Stimulated activated effector memory CD8-positive, alpha-beta T cell treated with anti-CD3 and anti-CD28 coated beads, Interleukin-12 subunit alpha, Interleukin-12 subunit beta, amount 100 ng/mL, for 72 hours (primary cell): ENCODE data around the gene WDR33.
"Not testable (repeated sequence)": the region's sequence is repeated elsewhere in the genome, so short reads cannot be mapped to it uniquely, and the experiment has no call there.

ENCODE experiments used
- ATAC-seq: fragments of 150-1000 bp; cut with Tn5 transposase; 2 replicates; pipeline ENCODE4 v1.10.0; 2021
- DNase-seq, 2 donors: peaks; one replicate each; pipeline ENCODE4 v3.0.0; 2021 to 2022; ENCODE audit warnings: low spot score in 2 of 2
- H3K27ac Mint-ChIP-seq: one replicate; pipeline ENCODE4 v1.8.0; 2022; ENCODE audit warnings: mild to moderate bottlenecking, mixed read lengths
- H3K36me3 Mint-ChIP-seq: one replicate; pipeline ENCODE4 v1.8.0; 2022; ENCODE audit warnings: mild to moderate bottlenecking, mixed read lengths
- H3K4me1 Mint-ChIP-seq: one replicate; pipeline ENCODE4 v1.8.0; 2022; ENCODE audit warnings: mixed read lengths
- H3K4me3 Mint-ChIP-seq: one replicate; pipeline ENCODE4 v1.8.0; 2022; ENCODE audit warnings: mild to moderate bottlenecking, mixed read lengths
- H3K9me3 Mint-ChIP-seq: one replicate; pipeline ENCODE4 v1.8.0; 2022; ENCODE audit warnings: mixed read lengths

WDR33 gene

GRCh38 chr2:127810619-127811396, at the start of gene WDR33:
Gene WDR33 (minus strand): TSS chr2:127811171. CDS start chr2:127770981, 40,190 bp downstream.
- peak within 1 kb of the TSS; percentile 99 for H3K4me3 Mint-ChIP-seq
- H3K27ac Mint-ChIP-seq, result peak within 1 kb of the TSS; percentile 99
- peaks cover 49% of the 10 kb centered on the region for H3K36me3 Mint-ChIP-seq
- peak; percentile 99 for ATAC-seq
- DNase-seq, result peak; percentile 86 to 95
- peaks cover 48% of the 10 kb centered on the region for H3K4me1 Mint-ChIP-seq
- no peaks in the 10 kb centered on the region for H3K9me3 Mint-ChIP-seq

- ATAC-seq, result no peak
- Mint-ChIP-seq H3K9me3 (no peaks in the 10 kb centered on the region), H3K4me3 (no peak overlapping the region), H3K27ac (no peak overlapping the region), H3K4me1 (peaks cover 15% of the 10 kb centered on the region), H3K36me3 (peaks cover 51% of the 10 kb centered on the region)
- DNase-seq, result no peak
These were observed 49.2 kb upstream of the WDR33 start for GRCh38 chr2:127860130-127860529.

- DNase-seq, result peak; percentile 11 to 55
- Mint-ChIP-seq H3K4me1 (peaks cover 19% of the 10 kb centered on the region), H3K36me3 (peaks cover 51% of the 10 kb centered on the region), H3K27ac (no peak overlapping the region), H3K9me3 (no peaks in the 10 kb centered on the region), H3K4me3 (no peak overlapping the region)
- no peak for ATAC-seq
These were observed 48.7 kb upstream of the WDR33 start for GRCh38 chr2:127859712-127860085.

- DNase-seq (peak in 1 of 2 donors; percentile 61), ATAC-seq (no peak)
- Mint-ChIP-seq H3K27ac (peak overlapping the region; percentile 87), H3K4me3 (peak overlapping the region; percentile 88), H3K4me1 (peaks cover 31% of the 10 kb centered on the region), H3K36me3 (peaks cover 53% of the 10 kb centered on the region), H3K9me3 (no peaks in the 10 kb centered on the region)
These were observed 46.4 kb upstream of the WDR33 start for GRCh38 chr2:127857265-127857808.

GRCh38 chr2:127853671-127854070, 42.7 kb upstream of the WDR33 start:
- peaks cover 31% of the 10 kb centered on the region for H3K4me1 Mint-ChIP-seq
- peaks cover 82% of the 10 kb centered on the region for H3K36me3 Mint-ChIP-seq
- H3K27ac Mint-ChIP-seq, result peak overlapping the region; percentile 57
- peak; percentile 70 for ATAC-seq
- DNase-seq, result no peak
- no peak overlapping the region for H3K4me3 Mint-ChIP-seq
- H3K9me3 Mint-ChIP-seq, result no peaks in the 10 kb centered on the region

GRCh38 chr2:127852388-127852787, 41.4 kb upstream of the WDR33 start:
- Mint-ChIP-seq H3K9me3 (no peaks in the 10 kb centered on the region), H3K4me1 (peaks cover 28% of the 10 kb centered on the region), H3K27ac (peak overlapping the region; percentile 23), H3K4me3 (no peak overlapping the region), H3K36me3 (peaks cover 90% of the 10 kb centered on the region)
- DNase-seq (no peak), ATAC-seq (no peak)

- no peak for ATAC-seq
- H3K4me1 Mint-ChIP-seq, result no peaks in the 10 kb centered on the region
- DNase-seq, result no peak
- peaks cover 88% of the 10 kb centered on the region for H3K36me3 Mint-ChIP-seq
- H3K9me3 Mint-ChIP-seq, result no peaks in the 10 kb centered on the region
- H3K27ac Mint-ChIP-seq, result no peak overlapping the region
- H3K4me3 Mint-ChIP-seq, result no peak overlapping the region
These were observed 37.0 kb upstream of the WDR33 start for GRCh38 chr2:127847931-127848330.

GRCh38 chr2:127844973-127845372, 34.0 kb upstream of the WDR33 start:
- ATAC-seq (no peak), DNase-seq (no peak)
- Mint-ChIP-seq H3K27ac (no peak overlapping the region), H3K9me3 (no peaks in the 10 kb centered on the region), H3K36me3 (peaks cover 59% of the 10 kb centered on the region), H3K4me1 (no peaks in the 10 kb centered on the region), H3K4me3 (no peak overlapping the region)

GRCh38 chr2:127843677-127844076, 32.7 kb upstream of the WDR33 start:
- no peak overlapping the region for H3K27ac Mint-ChIP-seq
- ATAC-seq (no peak), DNase-seq (no peak)
- peaks cover 46% of the 10 kb centered on the region for H3K36me3 Mint-ChIP-seq
- no peaks in the 10 kb centered on the region for H3K9me3 Mint-ChIP-seq
- no peaks in the 10 kb centered on the region for H3K4me1 Mint-ChIP-seq
- H3K4me3 Mint-ChIP-seq, result no peak overlapping the region

GRCh38 chr2:127841466-127842178, 30.7 kb upstream of the WDR33 start:
- Mint-ChIP-seq H3K9me3 (no peaks in the 10 kb centered on the region), H3K4me1 (no peaks in the 10 kb centered on the region), H3K36me3 (peaks cover 25% of the 10 kb centered on the region), H3K4me3 (no peak overlapping the region), H3K27ac (no peak overlapping the region)
- DNase-seq, result no peak
- ATAC-seq, result no peak

- peaks cover 18% of the 10 kb centered on the region for H3K36me3 Mint-ChIP-seq
- DNase-seq, result no peak
- H3K9me3 Mint-ChIP-seq, result no peaks in the 10 kb centered on the region
These were observed 29.9 kb upstream of the WDR33 start for GRCh38 chr2:127840893-127841292.

GRCh38 chr2:127834951-127835350, 24.0 kb upstream of the WDR33 start:
- no peak for DNase-seq
- Mint-ChIP-seq H3K4me1 (peaks cover under 1% of the 10 kb centered on the region), H3K36me3 (no peaks in the 10 kb centered on the region), H3K4me3 (no peak overlapping the region), H3K27ac (no peak overlapping the region), H3K9me3 (no peaks in the 10 kb centered on the region)
- no peak for ATAC-seq

More at GRCh38 chr2:127840893-127841292, 29.9 kb upstream of the WDR33 start:
- no peak for ATAC-seq
- H3K4me1 Mint-ChIP-seq, result no peaks in the 10 kb centered on the region
- no peak overlapping the region for H3K4me3 Mint-ChIP-seq
- H3K27ac Mint-ChIP-seq, result no peak overlapping the region

GRCh38 chr2:127829845-127830246, 18.9 kb upstream of the WDR33 start:
- ATAC-seq (peak; percentile 100), DNase-seq (peak; percentile 14 to 73)
- Mint-ChIP-seq H3K4me1 (peaks cover 20% of the 10 kb centered on the region), H3K36me3 (no peaks in the 10 kb centered on the region), H3K27ac (peak overlapping the region; percentile 70), H3K4me3 (peak overlapping the region; percentile 22), H3K9me3 (peaks cover 2% of the 10 kb centered on the region)

GRCh38 chr2:127826708-127827107, 15.7 kb upstream of the WDR33 start:
- H3K27ac Mint-ChIP-seq, H3K9me3 Mint-ChIP-seq: not testable (repeated sequence)

GRCh38 chr2:127826047-127826446, 15.1 kb upstream of the WDR33 start:
- Mint-ChIP-seq H3K4me1 (peaks cover 20% of the 10 kb centered on the region), H3K36me3 (no peaks in the 10 kb centered on the region)

More at GRCh38 chr2:127826708-127827107, 15.7 kb upstream of the WDR33 start:
- not testable (repeated sequence) for H3K36me3 Mint-ChIP-seq, DNase-seq, ATAC-seq, H3K4me3 Mint-ChIP-seq
- H3K4me1 Mint-ChIP-seq, result peaks cover 20% of the 10 kb centered on the region

More at GRCh38 chr2:127826047-127826446, 15.1 kb upstream of the WDR33 start:
- Mint-ChIP-seq H3K9me3 (peaks cover 6% of the 10 kb centered on the region), H3K27ac (peak overlapping the region; percentile 35), H3K4me3 (no peak overlapping the region)
- DNase-seq, result no peak
- ATAC-seq, result no peak
